Measurements from ENCODE around the gene PDYN.

Gene PDYN

GRCh38 chr20:1995531-1996310 is 1.9 kb upstream of the PDYN start:
- peaks cover 9% of the 10 kb centered on the region for H3K4me1 ChIP-seq (ENCODE audit: control insufficient read depth, insufficient read depth, low read length)
- H3K9me3 ChIP-seq (ENCODE audit: control insufficient read depth, insufficient read depth, low read length): no peaks in the 10 kb centered on the region
- no peak overlapping the region for H3K27ac ChIP-seq (ENCODE audit: low read depth, low read length)
- no peaks in the 10 kb centered on the region for H3K27me3 ChIP-seq (ENCODE audit: control insufficient read depth, insufficient read depth, low read length)
- no peaks in the 10 kb centered on the region for H3K36me3 ChIP-seq (ENCODE audit: control insufficient read depth, insufficient read depth, low read length)
- H3K9ac ChIP-seq (ENCODE audit: low read depth, low read length): no peak overlapping the region
- H3K4me3 ChIP-seq (ENCODE audit: low read depth, low read length): no peak overlapping the region

GRCh38 chr20:1994627-1995026 is 769 bp upstream of the PDYN start:
- no peaks in the 10 kb centered on the region for H3K27me3 ChIP-seq (ENCODE audit: control insufficient read depth, insufficient read depth, low read length)
- no peaks in the 10 kb centered on the region for H3K36me3 ChIP-seq (ENCODE audit: control insufficient read depth, insufficient read depth, low read length)

GRCh38 chr20:1992359-1993110 is 1.3 kb downstream of the PDYN start:
- Histone ChIP-seq H3K4me1 (ENCODE audit: control insufficient read depth, insufficient read depth, low read length) (peaks cover 27% of the 10 kb centered on the region), H3K9ac (ENCODE audit: low read depth, low read length) (no peak overlapping the region), H3K27ac (ENCODE audit: low read depth, low read length) (no peak overlapping the region), H3K36me3 (ENCODE audit: control insufficient read depth, insufficient read depth, low read length) (no peaks in the 10 kb centered on the region), H3K4me3 (ENCODE audit: low read depth, low read length) (no peak overlapping the region), H3K9me3 (ENCODE audit: control insufficient read depth, insufficient read depth, low read length) (no peaks in the 10 kb centered on the region), H3K27me3 (ENCODE audit: control insufficient read depth, insufficient read depth, low read length) (no peaks in the 10 kb centered on the region)

More at GRCh38 chr20:1994627-1995026, 769 bp upstream of the PDYN start:
- Histone ChIP-seq H3K4me1 (ENCODE audit: control insufficient read depth, insufficient read depth, low read length) (peaks cover 20% of the 10 kb centered on the region), H3K9ac (ENCODE audit: low read depth, low read length) (no peak overlapping the region), H3K9me3 (ENCODE audit: control insufficient read depth, insufficient read depth, low read length) (no peaks in the 10 kb centered on the region), H3K4me3 (ENCODE audit: low read depth, low read length) (no peak overlapping the region), H3K27ac (ENCODE audit: low read depth, low read length) (no peak overlapping the region)

- Histone ChIP-seq H3K9me3 (ENCODE audit: control insufficient read depth, insufficient read depth, low read length) (no peaks in the 10 kb centered on the region), H3K36me3 (ENCODE audit: control insufficient read depth, insufficient read depth, low read length) (no peaks in the 10 kb centered on the region), H3K27me3 (ENCODE audit: control insufficient read depth, insufficient read depth, low read length) (no peaks in the 10 kb centered on the region), H3K27ac (ENCODE audit: low read depth, low read length) (no peak overlapping the region), H3K9ac (ENCODE audit: low read depth, low read length) (no peak overlapping the region), H3K4me1 (ENCODE audit: control insufficient read depth, insufficient read depth, low read length) (peaks cover 23% of the 10 kb centered on the region), H3K4me3 (ENCODE audit: low read depth, low read length) (no peak overlapping the region)
Measured at GRCh38 chr20:1987826-1988225, 6.0 kb downstream of the PDYN start.

GRCh38 chr20:1983301-1983700 is 10.6 kb downstream of the PDYN start:
- H3K9me3 ChIP-seq (ENCODE audit: control insufficient read depth, insufficient read depth, low read length): no peaks in the 10 kb centered on the region
- H3K9ac ChIP-seq (ENCODE audit: low read depth, low read length): no peak overlapping the region
- H3K4me3 ChIP-seq (ENCODE audit: low read depth, low read length): no peak overlapping the region
- H3K4me1 ChIP-seq (ENCODE audit: control insufficient read depth, insufficient read depth, low read length): no peaks in the 10 kb centered on the region
- H3K27ac ChIP-seq (ENCODE audit: low read depth, low read length): no peak overlapping the region
- H3K27me3 ChIP-seq (ENCODE audit: control insufficient read depth, insufficient read depth, low read length): no peaks in the 10 kb centered on the region
- no peaks in the 10 kb centered on the region for H3K36me3 ChIP-seq (ENCODE audit: control insufficient read depth, insufficient read depth, low read length)

GRCh38 chr20:1982686-1983085 is 11.2 kb downstream of the PDYN start:
- no peaks in the 10 kb centered on the region for H3K27me3 ChIP-seq (ENCODE audit: control insufficient read depth, insufficient read depth, low read length)
- no peak overlapping the region for H3K9ac ChIP-seq (ENCODE audit: low read depth, low read length)
- no peaks in the 10 kb centered on the region for H3K9me3 ChIP-seq (ENCODE audit: control insufficient read depth, insufficient read depth, low read length)
- no peak overlapping the region for H3K27ac ChIP-seq (ENCODE audit: low read depth, low read length)
- H3K4me1 ChIP-seq (ENCODE audit: control insufficient read depth, insufficient read depth, low read length): no peaks in the 10 kb centered on the region
- no peak overlapping the region for H3K4me3 ChIP-seq (ENCODE audit: low read depth, low read length)
- H3K36me3 ChIP-seq (ENCODE audit: control insufficient read depth, insufficient read depth, low read length): no peaks in the 10 kb centered on the region

GRCh38 chr20:1979106-1979778 is 14.6 kb downstream of the PDYN start:
- Histone ChIP-seq H3K9me3 (ENCODE audit: control insufficient read depth, insufficient read depth, low read length) (no peaks in the 10 kb centered on the region), H3K27ac (ENCODE audit: low read depth, low read length) (no peak overlapping the region), H3K4me1 (ENCODE audit: control insufficient read depth, insufficient read depth, low read length) (no peaks in the 10 kb centered on the region), H3K4me3 (ENCODE audit: low read depth, low read length) (no peak overlapping the region), H3K9ac (ENCODE audit: low read depth, low read length) (no peak overlapping the region), H3K27me3 (ENCODE audit: control insufficient read depth, insufficient read depth, low read length) (no peaks in the 10 kb centered on the region), H3K36me3 (ENCODE audit: control insufficient read depth, insufficient read depth, low read length) (no peaks in the 10 kb centered on the region)

- no peaks in the 10 kb centered on the region for H3K36me3 ChIP-seq (ENCODE audit: control insufficient read depth, insufficient read depth, low read length)
- H3K4me1 ChIP-seq (ENCODE audit: control insufficient read depth, insufficient read depth, low read length): peaks cover 9% of the 10 kb centered on the region; the same call in 1 of the 2 replicates
- no peak overlapping the region for H3K9ac ChIP-seq (ENCODE audit: low read depth, low read length)
- no peak overlapping the region for H3K27ac ChIP-seq (ENCODE audit: low read depth, low read length)
- H3K4me3 ChIP-seq (ENCODE audit: low read depth, low read length): no peak overlapping the region
- no peaks in the 10 kb centered on the region for H3K27me3 ChIP-seq (ENCODE audit: control insufficient read depth, insufficient read depth, low read length)
- no peaks in the 10 kb centered on the region for H3K9me3 ChIP-seq (ENCODE audit: control insufficient read depth, insufficient read depth, low read length)
Measured at GRCh38 chr20:1975291-1975690, 18.6 kb downstream of the PDYN start.

- Histone ChIP-seq H3K4me3 (ENCODE audit: low read depth, low read length) (no peak overlapping the region), H3K4me1 (ENCODE audit: control insufficient read depth, insufficient read depth, low read length) (peaks cover 9% of the 10 kb centered on the region; the same call in 1 of the 2 replicates), H3K27me3 (ENCODE audit: control insufficient read depth, insufficient read depth, low read length) (no peaks in the 10 kb centered on the region), H3K9me3 (ENCODE audit: control insufficient read depth, insufficient read depth, low read length) (no peaks in the 10 kb centered on the region), H3K9ac (ENCODE audit: low read depth, low read length) (no peak overlapping the region), H3K27ac (ENCODE audit: low read depth, low read length) (no peak overlapping the region), H3K36me3 (ENCODE audit: control insufficient read depth, insufficient read depth, low read length) (no peaks in the 10 kb centered on the region)
Measured at GRCh38 chr20:1973601-1974440, 20.0 kb downstream of the PDYN start.

- H3K27me3 ChIP-seq (ENCODE audit: control insufficient read depth, insufficient read depth, low read length): no peaks in the 10 kb centered on the region
- H3K4me3 ChIP-seq (ENCODE audit: low read depth, low read length): no peak overlapping the region
- peaks cover 9% of the 10 kb centered on the region; the same call in 1 of the 2 replicates for H3K4me1 ChIP-seq (ENCODE audit: control insufficient read depth, insufficient read depth, low read length)
- H3K27ac ChIP-seq (ENCODE audit: low read depth, low read length): peak overlapping the region; percentile 15
- H3K9ac ChIP-seq (ENCODE audit: low read depth, low read length): no peak overlapping the region
- H3K36me3 ChIP-seq (ENCODE audit: control insufficient read depth, insufficient read depth, low read length): no peaks in the 10 kb centered on the region
- H3K9me3 ChIP-seq (ENCODE audit: control insufficient read depth, insufficient read depth, low read length): no peaks in the 10 kb centered on the region
Measured at GRCh38 chr20:1971893-1972586, 21.8 kb downstream of the PDYN start.
